Liver (tissue), 9 donors: ENCODE data around the gene AADACL4. TPM values are rescaled to one million over a fixed set of nuclear protein-coding genes. Genes with fewer than 3 reads are reported as not detected.

Experiments
- DNase-seq: peaks from one replicate; pipeline ENCODE4 v3.0.0-alpha.2; 2017; ENCODE audit warnings: low spot score
- H3K27ac ChIP-seq, 2 donors: one replicate each; pipeline ENCODE4 v1.7.0; 2013; ENCODE audit warnings: inconsistent platforms in 2 of 2, low read length in 2 of 2, control low read depth in 1 of 2, low read depth in 1 of 2, mild to moderate bottlenecking in 1 of 2
- H3K27me3 ChIP-seq, 4 donors: one replicate each; pipeline versions ENCODE4 v1.6.1 to v1.7.0; 2013; ENCODE audit warnings: low read length in 3 of 4, inconsistent platforms in 1 of 4, mild to moderate bottlenecking in 1 of 4, moderate library complexity in 1 of 4; ENCODE audit not compliant: control insufficient read depth in 4 of 4, insufficient read depth in 4 of 4
- H3K36me3 ChIP-seq, 4 donors: one replicate each; pipeline versions ENCODE4 v1.6.1 to v1.7.0; 2013; ENCODE audit warnings: low read length in 3 of 4, mild to moderate bottlenecking in 3 of 4, low read depth in 1 of 4, moderate library complexity in 1 of 4; ENCODE audit not compliant: control insufficient read depth in 4 of 4, insufficient read depth in 3 of 4
- H3K4me1 ChIP-seq, 4 donors: one replicate each; pipeline versions ENCODE4 v1.6.1 to v1.7.0; 2013; ENCODE audit warnings: low read length in 3 of 4, mild to moderate bottlenecking in 3 of 4, moderate library complexity in 1 of 4; ENCODE audit not compliant: control insufficient read depth in 4 of 4, insufficient read depth in 4 of 4
- H3K4me3 ChIP-seq, 3 donors: one replicate each; pipeline versions ENCODE4 v1.6.1 to v1.7.0; 2013; ENCODE audit warnings: low read length in 3 of 3, control low read depth in 1 of 3, low read depth in 1 of 3, mild to moderate bottlenecking in 1 of 3
- H3K9ac ChIP-seq, 2 donors: one replicate each; pipeline ENCODE4 v1.7.0; 2013; ENCODE audit warnings: low read length in 2 of 2, mild to moderate bottlenecking in 2 of 2, moderate library complexity in 2 of 2, control low read depth in 1 of 2, low read depth in 1 of 2
- H3K9me3 ChIP-seq, 4 donors: one replicate each; pipeline versions ENCODE4 v1.6.1 to v1.7.0; 2013; ENCODE audit warnings: low read length in 3 of 4; ENCODE audit not compliant: control insufficient read depth in 4 of 4
- EGR1 ChIP-seq, 2 donors: IDR thresholded peaks; 2 replicates each; pipeline ENCODE4 v1.6.1; 2016 to 2018; ENCODE audit warnings: antibody characterized with exemption in 2 of 2, low read depth in 2 of 2
- FOXA1 ChIP-seq: IDR thresholded peaks from 2 replicates; pipeline ENCODE4 v1.6.1; 2016; ENCODE audit warnings: antibody characterized with exemption
- FOXA2 ChIP-seq: IDR thresholded peaks from 2 replicates; pipeline ENCODE4 v1.6.1; 2016; ENCODE audit warnings: antibody characterized with exemption
- GABPA ChIP-seq, 2 donors: IDR thresholded peaks in 1 of 2; conservative IDR thresholded peaks in 1 of 2; 2 replicates each; pipeline ENCODE4 v1.6.1; 2016; ENCODE audit warnings: antibody characterized with exemption in 2 of 2, mild to moderate bottlenecking in 1 of 2, moderate library complexity in 1 of 2
- HNF4A ChIP-seq, 2 donors: conservative IDR thresholded peaks; 2 replicates each; pipeline ENCODE4 v1.6.1; 2016; ENCODE audit warnings: antibody characterized with exemption in 2 of 2, mild to moderate bottlenecking in 2 of 2
- HNF4G ChIP-seq: IDR thresholded peaks from 2 replicates; pipeline ENCODE4 v1.6.1; 2016; ENCODE audit warnings: antibody characterized with exemption
- JUND ChIP-seq, 2 donors: IDR thresholded peaks; 2 replicates each; pipeline ENCODE4 v1.6.1; 2016; ENCODE audit warnings: antibody characterized with exemption in 2 of 2
- NR2F2 ChIP-seq: IDR thresholded peaks from 2 replicates; pipeline ENCODE4 v1.6.1; 2016; ENCODE audit warnings: antibody characterized with exemption
- RAD21 ChIP-seq, 2 donors: IDR thresholded peaks; 2 replicates each; pipeline ENCODE4 v1.6.1; 2016; ENCODE audit warnings: antibody characterized with exemption in 2 of 2, mild to moderate bottlenecking in 2 of 2
- RXRA ChIP-seq, 2 donors: IDR thresholded peaks; 2 replicates each; pipeline ENCODE4 v1.6.1; 2017 to 2018; ENCODE audit warnings: antibody characterized with exemption in 2 of 2, mild to moderate bottlenecking in 1 of 2
- SP1 ChIP-seq: IDR thresholded peaks from 2 replicates; pipeline ENCODE4 v1.6.1; 2018; ENCODE audit warnings: antibody characterized with exemption, mild to moderate bottlenecking
- TAF1 ChIP-seq: conservative IDR thresholded peaks from 2 replicates; pipeline ENCODE4 v1.6.1; 2016; ENCODE audit warnings: antibody characterized with exemption, mild to moderate bottlenecking
- YY1 ChIP-seq: IDR thresholded peaks from 2 replicates; pipeline ENCODE4 v1.6.1; 2016; ENCODE audit warnings: antibody characterized with exemption, mild to moderate bottlenecking
- ZBTB33 ChIP-seq: IDR thresholded peaks from 2 replicates; pipeline ENCODE4 v1.6.1; 2016; ENCODE audit warnings: antibody characterized with exemption
- WGBS: extraction: QIAGEN DNeasy Blood & Tissue Kit; methylation state at CpG from one replicate; pipeline ENCODE4 v1.1.7; 2013; 5-methylcytosine and 5-hydroxymethylcytosine counted together
- polyA plus RNA-seq, 2 donors: library from polyadenylated mRNA; stranded (reverse) in 1 of 2; unstranded in 1 of 2; fragments of 200-250 nt in 1 of 2; fragments of >200 nt in 1 of 2; fragmentation: Nextera tagmentation in 1 of 2; extraction: Ambion mirVana in 1 of 2; gene quantifications; one replicate each; pipeline versions ENCODE4 v1.2.1 to v1.2.3, GENCODE V29; 2013 to 2015
- total RNA-seq, 2 donors: library from RNA; depleted of rRNA; stranded (reverse); fragments of >200 nt; gene quantifications; one replicate each; pipeline ENCODE4 v1.2.3, GENCODE V29; 2014
- TF ChIP-seq, protein P1 (sequence below): IDR thresholded peaks from 2 replicates; pipeline ENCODE4 v1.6.1; 2016; ENCODE audit warnings: antibody characterized with exemption
- TF ChIP-seq, protein P2 (sequence below): IDR thresholded peaks from 2 replicates; pipeline ENCODE4 v1.6.1; 2016; ENCODE audit warnings: antibody characterized with exemption
- TF ChIP-seq, protein P3 (sequence below): fragments of 150-350 bp; IDR thresholded peaks from 2 replicates; pipeline ENCODE4 v1.5.1; 2017; ENCODE audit warnings: improper control_type of control experiment, low read depth, low read length; ENCODE audit not compliant: missing input control
- donor health status: healthy.
- donor health status: healthy.
- donor health status: healthy.
- donor health status: healthy.
- donor health status: healthy.

The AADACL4 gene
- total and polyA plus RNA-seq, 4 donors, result not detected

DNA sequence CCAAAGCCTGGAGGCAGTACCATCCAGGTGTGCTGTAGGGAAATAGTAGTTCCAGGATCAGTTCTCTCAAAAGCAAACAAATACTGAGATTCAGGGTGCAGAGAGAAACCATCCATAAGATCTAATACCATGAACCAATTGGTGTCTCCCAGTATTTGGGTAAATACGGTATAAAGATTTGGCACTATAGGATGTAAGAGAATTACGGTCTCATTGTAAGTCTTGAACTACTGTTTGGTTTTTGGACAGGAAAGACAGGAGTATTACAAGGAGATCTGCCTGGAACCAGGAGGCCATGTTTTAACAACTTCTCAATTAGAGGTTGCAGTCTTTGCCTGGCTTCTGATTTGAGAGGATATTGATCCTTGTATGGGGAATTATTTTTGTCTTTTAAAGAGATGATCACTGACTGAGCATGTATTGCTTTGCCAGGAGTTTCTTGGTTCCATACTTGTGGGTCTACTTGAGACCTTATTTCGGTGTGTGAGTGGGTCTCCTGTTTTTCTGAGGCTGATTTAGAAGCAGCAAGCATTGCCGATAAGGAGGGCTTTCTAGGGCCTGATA, 10.2 kb downstream of the AADACL4 start:
- TF ChIP-seq FOXA2 (no peak), RAD21 (IDR thresholded peaks at IDR 0.05) (no peak), EGR1 (IDR thresholded peaks at IDR 0.05; ENCODE audit: low read depth in 2 of 2) (no peak), FOXA1 (no peak), ZBTB33 (no peak), SP1 (no peak), NR2F2 (no peak), YY1 (no peak), HNF4A (conservative IDR thresholded peaks at IDR 0.05) (no peak), TAF1 (no peak), GABPA (IDR thresholded peaks at IDR 0.05 in 1 of 2, conservative IDR thresholded peaks at IDR 0.05 in 1 of 2) (no peak), RXRA (IDR thresholded peaks at IDR 0.05) (no peak), HNF4G (no peak)
- TF ChIP-seq, protein P1, sequence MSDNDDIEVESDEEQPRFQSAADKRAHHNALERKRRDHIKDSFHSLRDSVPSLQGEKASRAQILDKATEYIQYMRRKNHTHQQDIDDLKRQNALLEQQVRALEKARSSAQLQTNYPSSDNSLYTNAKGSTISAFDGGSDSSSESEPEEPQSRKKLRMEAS, result no peak
- TF ChIP-seq, protein P2, sequence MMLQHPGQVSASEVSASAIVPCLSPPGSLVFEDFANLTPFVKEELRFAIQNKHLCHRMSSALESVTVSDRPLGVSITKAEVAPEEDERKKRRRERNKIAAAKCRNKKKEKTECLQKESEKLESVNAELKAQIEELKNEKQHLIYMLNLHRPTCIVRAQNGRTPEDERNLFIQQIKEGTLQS, result no peak
- TF ChIP-seq, protein P3, sequence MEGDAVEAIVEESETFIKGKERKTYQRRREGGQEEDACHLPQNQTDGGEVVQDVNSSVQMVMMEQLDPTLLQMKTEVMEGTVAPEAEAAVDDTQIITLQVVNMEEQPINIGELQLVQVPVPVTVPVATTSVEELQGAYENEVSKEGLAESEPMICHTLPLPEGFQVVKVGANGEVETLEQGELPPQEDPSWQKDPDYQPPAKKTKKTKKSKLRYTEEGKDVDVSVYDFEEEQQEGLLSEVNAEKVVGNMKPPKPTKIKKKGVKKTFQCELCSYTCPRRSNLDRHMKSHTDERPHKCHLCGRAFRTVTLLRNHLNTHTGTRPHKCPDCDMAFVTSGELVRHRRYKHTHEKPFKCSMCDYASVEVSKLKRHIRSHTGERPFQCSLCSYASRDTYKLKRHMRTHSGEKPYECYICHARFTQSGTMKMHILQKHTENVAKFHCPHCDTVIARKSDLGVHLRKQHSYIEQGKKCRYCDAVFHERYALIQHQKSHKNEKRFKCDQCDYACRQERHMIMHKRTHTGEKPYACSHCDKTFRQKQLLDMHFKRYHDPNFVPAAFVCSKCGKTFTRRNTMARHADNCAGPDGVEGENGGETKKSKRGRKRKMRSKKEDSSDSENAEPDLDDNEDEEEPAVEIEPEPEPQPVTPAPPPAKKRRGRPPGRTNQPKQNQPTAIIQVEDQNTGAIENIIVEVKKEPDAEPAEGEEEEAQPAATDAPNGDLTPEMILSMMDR, result no peak
- H3K9ac ChIP-seq, result no peak overlapping the region
- WGBS, result 88% methylated on average over 4 of the region's 4 CpGs
- H3K9me3 ChIP-seq, result no peaks in the 10 kb centered on the region
- no peaks in the 10 kb centered on the region for H3K36me3 ChIP-seq
- H3K4me1 ChIP-seq, result peaks cover 0 to 2% (median 0%) of the 10 kb centered on the region in 4 donors
- no peak overlapping the region for H3K4me3 ChIP-seq
- H3K27me3 ChIP-seq, result no peaks in the 10 kb centered on the region
- no peak for DNase-seq
- H3K27ac ChIP-seq, result no peak overlapping the region

DNA sequence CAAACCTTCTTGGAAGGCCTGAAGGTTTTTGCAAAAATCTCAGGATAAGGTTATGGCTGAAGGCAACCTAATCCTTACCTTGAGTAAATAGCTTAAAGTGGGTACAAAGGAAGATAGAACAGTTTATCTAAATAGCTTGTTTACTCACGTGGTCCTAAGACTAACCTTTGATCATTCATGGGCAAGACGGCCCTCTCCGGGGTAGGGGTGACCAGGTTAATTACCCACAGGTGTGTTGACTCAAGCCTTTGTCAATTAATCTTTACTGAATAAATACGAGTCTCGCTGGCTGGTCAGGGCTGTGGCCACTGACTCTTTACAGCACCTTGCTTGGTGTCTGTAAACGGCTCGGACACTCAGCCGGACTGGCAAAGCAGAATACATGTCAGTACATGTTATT, 10.8 kb downstream of the AADACL4 start:
- Histone ChIP-seq H3K9ac (no peak overlapping the region), H3K27me3 (no peaks in the 10 kb centered on the region), H3K4me1 (peaks cover 0 to 2% (median 0%) of the 10 kb centered on the region in 4 donors), H3K36me3 (no peaks in the 10 kb centered on the region), H3K4me3 (no peak overlapping the region), H3K9me3 (no peaks in the 10 kb centered on the region), H3K27ac (no peak overlapping the region)
- WGBS, result 45% methylated on average over 8 of the region's 8 CpGs
- TF ChIP-seq, protein P3, result no peak
- TF ChIP-seq SP1, result no peak
- peak in 1 of 2 donors; percentile 18 for TF ChIP-seq HNF4A (conservative IDR thresholded peaks at IDR 0.05)
- no peak for TF ChIP-seq NR2F2
- TF ChIP-seq JUND (IDR thresholded peaks at IDR 0.05), result no peak
- no peak for TF ChIP-seq FOXA1
- TF ChIP-seq, protein P1, result no peak
- TF ChIP-seq RAD21 (IDR thresholded peaks at IDR 0.05), result no peak
- TF ChIP-seq FOXA2, result no peak
- TF ChIP-seq HNF4G, result no peak
- TF ChIP-seq, protein P2, result no peak
- TF ChIP-seq YY1, result no peak
- TF ChIP-seq ZBTB33, result no peak
- TF ChIP-seq EGR1 (IDR thresholded peaks at IDR 0.05; ENCODE audit: low read depth in 2 of 2), result no peak
- no peak for TF ChIP-seq GABPA (IDR thresholded peaks at IDR 0.05 in 1 of 2, conservative IDR thresholded peaks at IDR 0.05 in 1 of 2)
- TF ChIP-seq RXRA (IDR thresholded peaks at IDR 0.05), result peak in 1 of 2 donors; percentile 15
- TF ChIP-seq TAF1, result no peak
- no peak for DNase-seq
